Femur (tissue), 1 donor: ENCODE data around the gene RNLS.
"Not testable (repeated sequence)": the region's sequence is repeated elsewhere in the genome, so short reads cannot be mapped to it uniquely, and the experiment has no call there.

Source experiments
- DNase-seq: peaks from one replicate; pipeline ENCODE4 v3.0.0-alpha.2; 2017

Gene RNLS

GRCh38 chr10:88521791-88522190 lies 61.3 kb downstream of the RNLS start:
- DNase-seq, result no peak

DNA sequence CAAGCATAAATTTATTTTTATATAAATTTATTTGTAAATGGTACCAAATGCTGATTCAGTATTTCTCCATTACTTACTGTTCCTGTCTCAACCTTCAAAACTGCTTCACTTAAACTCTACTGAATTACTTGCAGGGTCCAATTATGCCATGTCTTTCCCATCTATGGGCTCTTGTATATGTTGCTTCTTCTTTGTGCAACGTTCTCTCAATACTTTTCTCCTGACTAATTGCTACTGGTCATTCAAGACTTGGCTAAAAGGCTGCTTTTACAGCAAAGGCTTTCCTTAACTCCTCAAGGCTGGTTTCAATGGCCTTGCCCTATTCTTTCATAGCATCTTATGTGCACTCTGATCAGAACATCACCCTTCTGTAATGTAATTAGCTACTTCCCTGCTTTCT lies 67.9 kb downstream of the RNLS start:
- no peak for DNase-seq

DNA sequence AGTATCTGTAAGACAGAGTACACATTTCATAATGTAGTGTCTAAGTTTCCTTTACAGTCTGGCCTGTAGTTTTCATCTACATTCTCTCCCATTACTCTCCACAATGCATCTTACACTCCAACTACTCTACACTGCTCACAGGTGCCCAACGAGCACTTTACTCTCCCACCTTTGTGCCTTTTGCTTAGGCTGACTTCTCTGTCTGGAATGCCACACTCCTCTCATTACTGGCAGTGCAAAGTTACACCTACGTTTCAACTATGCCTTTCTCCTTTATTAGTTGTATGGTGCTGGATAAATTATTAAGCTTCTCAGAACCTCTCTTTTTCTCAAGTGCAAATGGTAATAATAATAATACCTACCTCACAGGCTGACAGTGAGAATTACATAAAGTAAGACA lies 70.5 kb downstream of the RNLS start:
- DNase-seq, result no peak

DNA sequence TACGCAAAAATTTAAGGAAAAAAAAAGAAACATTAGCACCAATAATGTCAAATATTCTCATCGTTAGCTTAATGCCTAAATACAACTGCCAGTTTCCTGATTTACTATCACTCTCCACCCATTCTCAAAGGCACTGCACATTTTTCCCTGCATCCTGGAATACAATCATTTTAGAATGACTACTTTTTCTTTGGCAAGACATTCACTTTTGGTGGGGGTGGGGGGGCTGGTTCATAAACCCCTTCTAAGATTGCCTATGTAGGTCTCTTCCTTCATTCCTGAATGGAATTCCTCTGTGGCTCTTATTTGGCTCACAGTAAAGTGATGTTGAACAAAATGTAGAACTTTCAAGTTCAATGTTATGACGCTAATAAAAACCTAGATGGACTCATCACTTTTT lies 74.3 kb downstream of the RNLS start:
- no peak for DNase-seq

DNA sequence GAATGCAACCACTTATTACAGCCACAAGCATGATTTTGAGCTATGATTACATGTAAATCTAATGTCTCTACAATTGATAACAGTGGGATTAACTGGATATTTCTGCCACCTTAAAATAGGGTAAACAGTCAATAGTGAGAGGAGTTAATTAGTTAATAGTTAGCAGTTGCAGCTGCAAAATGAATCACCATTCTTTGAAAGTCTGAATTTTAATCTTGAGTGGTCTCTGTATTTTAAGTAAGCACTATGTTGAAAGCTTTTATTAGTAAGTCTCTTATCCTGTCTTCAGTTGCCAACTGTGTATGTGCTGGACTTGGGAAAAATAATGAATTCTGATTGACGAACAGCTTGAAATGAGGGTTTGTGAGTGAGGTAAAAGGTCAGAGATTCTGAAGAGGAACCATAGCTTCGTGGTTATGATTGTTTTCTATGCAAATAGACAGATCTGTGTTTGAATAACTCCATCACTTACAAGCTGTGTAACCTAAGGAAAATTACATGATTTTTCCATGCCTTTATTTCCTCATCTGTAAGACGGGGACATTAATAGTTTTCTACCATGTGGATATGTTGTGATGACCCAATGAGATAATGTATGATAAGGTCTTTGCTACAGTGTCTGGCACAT lies 75.2 kb downstream of the RNLS start:
- DNase-seq, result no peak

- DNase-seq, result no peak
These were observed 75.7 kb downstream of the RNLS start for GRCh38 chr10:88507404-88507803.

DNA sequence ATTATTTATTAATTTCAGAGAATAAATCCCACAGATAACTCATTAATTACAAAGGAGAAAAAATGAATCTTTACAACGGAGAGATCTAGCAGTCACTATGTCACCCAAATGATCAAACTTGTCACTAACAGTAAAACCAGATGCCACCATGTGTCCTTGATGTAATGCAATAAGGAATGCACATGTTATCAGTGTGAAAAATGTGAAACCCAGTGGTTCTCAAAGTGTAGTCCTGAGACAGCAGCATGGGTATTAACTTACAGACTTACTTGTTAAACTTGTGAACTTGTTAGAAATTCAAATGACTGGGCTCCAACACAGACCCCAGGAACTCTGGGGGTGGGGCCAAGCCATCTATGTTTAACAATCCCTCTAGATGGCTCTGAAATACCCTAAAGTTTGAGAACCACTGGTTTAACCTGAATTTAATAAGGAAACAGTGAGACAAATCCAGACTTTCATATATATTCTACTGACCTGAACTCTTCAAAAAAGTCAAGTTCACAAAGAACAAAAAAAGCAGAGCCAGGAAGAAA lies 77.4 kb downstream of the RNLS start:
- DNase-seq, result no peak

DNA sequence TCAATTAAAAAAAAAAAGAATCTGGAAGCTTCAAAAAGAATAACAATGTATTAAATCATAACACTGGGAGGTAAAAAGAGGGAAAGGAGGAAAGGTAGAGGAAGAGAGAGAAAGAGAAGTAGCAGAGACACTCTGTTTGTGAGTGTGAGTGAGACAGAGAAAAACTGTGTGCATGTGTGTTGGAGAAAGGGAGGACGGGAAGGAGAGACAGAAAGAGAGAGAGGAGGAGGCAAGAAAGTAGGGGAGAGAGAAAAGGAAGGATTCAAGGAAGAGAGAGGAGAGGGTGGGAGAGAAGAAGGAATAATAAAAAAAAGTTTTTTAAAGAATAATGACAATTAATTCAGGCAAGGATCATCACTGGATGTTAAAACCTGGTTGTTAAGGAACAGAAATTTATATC lies 77.9 kb downstream of the RNLS start:
- DNase-seq, result no peak

- DNase-seq, result no peak
These were observed 82.5 kb downstream of the RNLS start for GRCh38 chr10:88500656-88501055.

DNA sequence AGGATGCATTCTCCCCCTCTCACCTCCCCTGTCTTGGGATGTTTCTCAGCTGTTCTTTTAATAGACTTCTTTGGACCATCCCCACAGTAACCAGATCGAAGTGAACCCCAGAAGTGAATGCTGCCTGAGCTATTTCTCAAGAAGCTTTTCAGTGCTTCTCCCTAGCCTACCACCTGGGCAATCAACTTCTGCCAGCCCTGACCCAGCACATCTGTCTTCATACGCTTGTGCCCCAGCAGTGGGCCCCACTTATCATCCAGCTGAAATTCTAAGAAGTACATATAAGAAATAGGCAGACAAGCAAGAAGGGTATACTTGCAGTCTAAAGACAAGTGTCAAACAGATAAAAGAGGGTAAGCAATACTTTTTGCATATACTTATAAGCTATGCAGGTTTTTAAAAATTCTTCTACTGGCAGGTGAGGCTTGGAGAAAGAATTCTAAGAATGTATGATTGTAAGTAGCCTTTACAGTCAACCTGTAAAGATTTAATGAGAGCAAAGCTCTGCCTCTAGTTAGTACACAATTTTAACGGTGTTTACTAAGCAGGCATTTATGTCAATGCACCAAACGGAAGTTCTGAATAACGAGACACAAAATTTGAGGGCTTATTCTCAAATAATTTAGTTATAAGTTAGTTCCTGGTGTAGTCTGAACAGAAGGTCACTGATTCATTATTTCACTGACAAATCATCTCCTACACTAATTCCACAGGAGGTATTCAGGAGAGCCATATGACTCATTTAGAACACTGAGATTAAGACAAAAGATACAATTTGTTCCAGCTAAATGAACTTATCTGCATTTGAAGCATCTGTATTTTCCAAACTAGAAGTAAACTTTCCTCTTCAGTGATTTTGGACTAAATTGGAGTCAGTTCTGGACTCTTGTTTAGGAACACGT lies 83.3 kb downstream of the RNLS start:
- DNase-seq, result no peak

GRCh38 chr10:88497913-88498312 lies 85.2 kb downstream of the RNLS start:
- no peak for DNase-seq

DNA sequence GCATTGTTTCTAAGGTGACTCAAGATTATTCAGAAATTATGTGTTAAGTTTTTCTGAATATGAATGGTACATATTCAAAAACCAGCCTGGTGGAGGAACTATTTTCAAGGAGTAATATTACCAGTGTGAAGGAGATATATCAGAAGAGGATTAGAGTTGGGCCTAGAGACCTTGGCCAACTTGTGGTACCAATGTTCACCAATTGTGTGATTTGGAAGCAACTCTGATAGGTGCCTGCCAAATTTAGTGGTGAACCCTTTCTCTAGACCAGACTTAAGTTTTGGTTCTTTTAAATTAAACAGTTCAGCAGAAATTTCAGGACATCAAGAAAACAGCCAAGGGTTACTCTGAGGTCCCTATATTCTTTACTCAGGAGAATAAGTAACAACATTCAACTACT lies 88.6 kb downstream of the RNLS start:
- no peak for DNase-seq

DNA sequence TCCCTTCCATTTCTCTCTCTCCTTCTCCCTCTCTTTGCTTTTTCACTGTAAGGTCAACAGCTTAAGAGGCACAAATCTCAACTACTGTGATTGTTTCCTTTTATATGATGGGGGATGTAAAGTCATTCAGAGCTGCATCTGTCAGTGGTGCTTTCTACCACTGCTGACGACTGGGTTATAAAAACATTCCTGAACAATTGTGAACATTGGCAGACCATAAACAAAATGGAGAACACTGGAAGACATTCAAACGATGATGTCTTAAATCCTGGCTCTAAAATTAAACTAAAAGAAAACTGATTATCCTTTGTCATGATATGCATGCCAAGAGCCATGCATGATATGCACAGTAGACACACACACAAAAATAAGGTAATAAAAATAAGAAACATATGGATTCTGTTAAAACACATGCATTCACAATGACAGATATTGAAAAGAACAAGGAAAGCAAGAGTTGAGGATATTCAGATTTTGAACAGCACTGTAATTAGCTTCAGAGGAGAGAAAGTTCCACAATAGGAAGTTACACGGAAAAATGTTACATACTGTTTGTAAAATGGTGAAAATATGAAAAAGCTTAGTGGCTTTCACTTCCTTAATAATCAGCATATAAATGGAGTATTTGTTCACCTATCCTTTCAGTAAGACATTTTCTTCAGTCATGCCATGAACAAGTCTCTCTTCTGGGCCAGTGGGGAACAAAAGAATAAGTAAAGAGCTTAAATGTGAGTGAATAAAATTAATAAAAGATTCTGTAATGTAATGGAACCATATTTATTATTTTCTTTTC lies 89.2 kb downstream of the RNLS start:
- DNase-seq, result no peak

DNA sequence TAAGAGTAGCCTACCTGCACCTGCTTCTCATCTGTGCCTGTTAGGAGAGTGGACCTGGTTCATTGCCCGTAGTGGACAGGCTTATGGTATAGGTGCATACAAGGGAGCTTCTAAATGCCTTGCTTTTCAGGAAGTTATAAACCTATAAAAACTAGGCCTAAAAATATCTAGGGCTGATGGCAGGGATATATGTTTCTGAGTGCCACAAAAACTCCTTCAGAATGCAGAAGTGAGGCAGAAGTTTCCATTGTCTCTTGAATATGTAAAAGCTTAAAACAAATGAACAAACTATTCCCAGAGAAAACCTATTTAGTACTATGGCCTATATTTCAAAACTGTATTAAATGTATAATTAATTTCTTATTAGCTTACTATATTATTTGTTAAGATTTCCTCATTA lies 91.8 kb downstream of the RNLS start:
- no peak for DNase-seq

DNA sequence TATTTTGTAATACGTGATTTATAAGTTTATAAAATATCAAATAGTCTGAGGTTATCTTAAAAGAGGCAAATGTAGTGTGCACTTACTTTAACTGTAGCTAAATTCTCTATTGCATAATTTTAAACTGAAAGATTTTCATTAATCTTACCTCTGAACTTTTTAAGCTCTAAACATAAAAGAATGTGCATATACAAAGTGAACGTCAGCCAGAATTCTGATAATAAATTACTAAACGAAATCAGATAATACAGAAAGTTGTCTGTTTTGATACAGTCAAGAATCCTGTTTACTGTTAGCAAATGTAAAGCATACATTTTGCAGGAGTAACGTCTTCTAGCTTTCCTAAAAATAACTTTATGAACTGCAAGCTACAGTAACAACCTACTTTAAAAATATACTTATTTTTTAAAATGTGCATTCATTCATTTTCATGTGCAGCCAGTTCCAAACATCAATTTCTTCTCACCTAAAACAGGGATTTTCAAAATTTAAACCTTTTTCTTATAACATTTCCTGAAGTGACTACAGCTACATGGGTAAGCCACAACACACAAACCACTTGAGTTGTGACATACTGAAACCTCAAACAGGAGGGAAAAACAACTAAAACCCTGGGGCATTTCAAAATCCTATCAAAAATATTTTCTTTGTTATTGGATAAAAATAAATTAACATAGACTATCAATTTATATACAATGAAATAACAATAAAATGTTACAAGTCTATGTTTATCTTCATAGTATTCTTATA lies 92.7 kb downstream of the RNLS start:
- no peak for DNase-seq

DNA sequence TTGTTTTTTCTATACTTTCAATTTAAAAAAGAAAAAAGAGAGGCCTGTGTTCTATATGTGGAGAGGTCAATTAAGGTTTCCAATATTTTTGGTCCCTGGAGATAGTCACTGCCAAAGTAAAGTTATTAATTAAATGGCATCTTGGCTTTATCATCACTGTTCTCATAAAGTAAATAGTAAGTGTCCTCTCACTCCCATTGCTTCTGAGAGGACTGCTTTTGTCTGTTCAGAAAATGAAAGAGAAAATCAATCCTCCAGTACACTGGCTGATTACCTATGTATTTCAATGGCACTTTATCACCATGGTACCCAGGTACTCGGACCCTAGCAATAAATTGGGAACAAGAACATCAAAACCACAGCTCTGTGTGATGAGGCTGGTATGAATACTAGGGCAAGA lies 94.0 kb downstream of the RNLS start:
- no peak for DNase-seq

GRCh38 chr10:88486816-88487215 lies 96.3 kb downstream of the RNLS start:
- not testable (repeated sequence) for DNase-seq

DNA sequence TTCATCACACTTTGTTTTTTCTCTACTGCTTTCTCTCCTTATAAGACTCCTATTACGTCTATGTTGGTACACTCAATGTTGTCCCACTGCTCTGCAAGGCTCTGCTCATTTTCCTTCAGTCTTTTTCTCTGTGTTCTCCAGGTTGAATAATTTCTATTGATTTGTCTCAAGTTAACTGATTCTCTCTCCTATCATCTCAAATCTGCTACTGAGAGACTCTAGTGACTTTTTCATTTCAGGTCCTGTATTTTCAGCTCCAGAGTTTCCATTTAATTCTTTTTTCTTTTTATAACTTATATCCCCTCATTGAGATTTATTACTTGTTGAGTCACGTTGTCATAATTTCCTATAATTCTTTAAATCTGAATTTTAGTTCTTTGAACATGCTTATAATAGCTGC lies 100.9 kb downstream of the RNLS start:
- no peak for DNase-seq

DNA sequence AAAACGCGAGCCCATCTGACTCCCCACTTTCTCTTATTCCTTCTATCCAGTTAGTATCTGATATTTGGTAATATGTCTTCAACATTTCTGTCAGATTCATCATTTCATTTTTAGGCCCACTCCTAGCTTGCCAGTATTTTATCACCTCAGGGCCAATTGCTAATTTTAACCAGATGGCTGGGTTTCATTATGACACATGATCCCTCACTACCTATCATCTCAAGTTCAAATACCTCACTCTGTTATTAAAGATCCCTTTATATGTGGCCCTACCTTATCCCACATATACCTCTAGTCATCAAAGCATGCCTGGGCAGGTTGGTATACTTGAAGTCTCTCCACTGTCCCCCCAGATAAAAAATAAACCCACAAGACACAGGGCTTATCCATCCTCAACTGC lies 104.9 kb downstream of the RNLS start:
- no peak for DNase-seq

- no peak for DNase-seq
These were observed 105.6 kb downstream of the RNLS start for GRCh38 chr10:88477343-88478085.

GRCh38 chr10:88474884-88475844 lies 108.0 kb downstream of the RNLS start:
- DNase-seq, result no peak
